ENCODE data around the gene ZNF747. TPM values are rescaled to one million over a fixed set of nuclear protein-coding genes. Genes with fewer than 3 reads are reported as not detected.

Gene ZNF747
- 10 to 100 TPM; 15.8 to 22.6 TPM for total RNA-seq

- no peaks in the 10 kb centered on the region for H3K27me3 ChIP-seq (replicated peaks; ENCODE audit: insufficient read depth)
- peak within 1 kb of the TSS; percentile 90 to 94 for H3K27ac ChIP-seq
- peaks cover 10% of the 10 kb centered on the region for H3K4me1 ChIP-seq (replicated peaks)
- H3K36me3 ChIP-seq: no peaks in the 10 kb centered on the region
- peak; percentile 89 for DNase-seq (ENCODE audit: low spot score)
- WGBS: under 1% methylated on average over 51 of the region's 70 CpGs
- no peaks in the 10 kb centered on the region for H3K9me3 ChIP-seq
- peak; percentile 96 for TF ChIP-seq POLR2AphosphoS5 (IDR thresholded peaks at IDR 0.05)
- peak in 1 of 4 experiments; percentile 23 for TF ChIP-seq CTCF (IDR thresholded peaks at IDR 0.05)
- peak; percentile 61 for TF ChIP-seq POLR2A (IDR thresholded peaks at IDR 0.05)
- intact Hi-C loops (cut with DNase I): loop anchor here (2.0 kb wide), 1 partner anchor 24 kb away; the partner anchor contains the start of gene ZNF764
- H3K4me3 ChIP-seq: peak within 1 kb of the TSS; percentile 51 to 57
Observed at GRCh38 chr16:30534368-30535105, at the start of gene ZNF747. Gene ZNF747, minus strand, starts transcription at chr16:30534858. Its CDS starts 179 bp downstream, at chr16:30534679.

GRCh38 chr16:30582611-30583340 lies 48.1 kb upstream of the ZNF747 start:
- Histone ChIP-seq H3K27me3 (replicated peaks; ENCODE audit: insufficient read depth) (no peaks in the 10 kb centered on the region), H3K4me1 (replicated peaks) (peaks cover 3% of the 10 kb centered on the region), H3K36me3 (peaks cover 0 to 3% of the 10 kb centered on the region in 2 donors), H3K27ac (no peak overlapping the region), H3K4me3 (no peak overlapping the region), H3K9me3 (no peaks in the 10 kb centered on the region)
- no peak for DNase-seq (ENCODE audit: low spot score)
- TF ChIP-seq POLR2A (IDR thresholded peaks at IDR 0.05): no peak
- no peak for TF ChIP-seq POLR2AphosphoS5 (IDR thresholded peaks at IDR 0.05)
- no peak for TF ChIP-seq CTCF (IDR thresholded peaks at IDR 0.05)
- intact Hi-C loops (cut with DNase I): no loop called here
- 95% methylated on average over 40 of the region's 48 CpGs for WGBS

GRCh38 chr16:30581457-30581856 lies 46.8 kb upstream of the ZNF747 start:
- no peak for DNase-seq (ENCODE audit: low spot score)
- intact Hi-C loops (cut with DNase I): no loop called here
- no peak overlapping the region for H3K27ac ChIP-seq
- peaks cover 3% of the 10 kb centered on the region for H3K4me1 ChIP-seq (replicated peaks)
- TF ChIP-seq POLR2A (IDR thresholded peaks at IDR 0.05) (no peak), CTCF (IDR thresholded peaks at IDR 0.05) (no peak), POLR2AphosphoS5 (IDR thresholded peaks at IDR 0.05) (no peak)
- no peaks in the 10 kb centered on the region for H3K27me3 ChIP-seq (replicated peaks; ENCODE audit: insufficient read depth)
- no peaks in the 10 kb centered on the region for H3K9me3 ChIP-seq
- no peak overlapping the region for H3K4me3 ChIP-seq
- peaks cover 0 to 3% of the 10 kb centered on the region in 2 donors for H3K36me3 ChIP-seq
- WGBS: 88% methylated on average over 7 of the region's 7 CpGs

- peaks cover 6% of the 10 kb centered on the region for H3K4me1 ChIP-seq (replicated peaks)
- no peak overlapping the region for H3K27ac ChIP-seq
- no peak for TF ChIP-seq POLR2AphosphoS5 (IDR thresholded peaks at IDR 0.05)
- TF ChIP-seq POLR2A (IDR thresholded peaks at IDR 0.05): no peak
- TF ChIP-seq CTCF (IDR thresholded peaks at IDR 0.05): no peak
- WGBS: 75% methylated on average over 1 of the region's 1 CpG
- H3K36me3 ChIP-seq: peaks cover 0 to 3% of the 10 kb centered on the region in 2 donors
- H3K27me3 ChIP-seq (replicated peaks; ENCODE audit: insufficient read depth): no peaks in the 10 kb centered on the region
- no peak for DNase-seq (ENCODE audit: low spot score)
- H3K9me3 ChIP-seq: no peaks in the 10 kb centered on the region
- intact Hi-C loops (cut with DNase I): loop anchor here (5.0 kb wide), 1 partner anchor 78 kb away; the partner anchor contains the start of gene PRR14
- no peak overlapping the region for H3K4me3 ChIP-seq
Observed at GRCh38 chr16:30574678-30575077, 40.0 kb upstream of the ZNF747 start.

All from prostate gland (tissue), 2 donors.